Stimulated activated CD8-positive, alpha-beta memory T cell treated with anti-CD3 and anti-CD28 coated beads, Interleukin-15, amount 100 ng/mL, for 24 hours (primary cell): ENCODE measurements around the gene CRPPA.
"Not testable (repeated sequence)": the region's sequence is repeated elsewhere in the genome, so short reads cannot be mapped to it uniquely, and the experiment has no call there.

Experiments
- DNase-seq: peaks from one replicate; pipeline ENCODE4 v3.0.0-alpha.2; 2020; ENCODE audit warnings: low read depth

CRPPA gene

DNA sequence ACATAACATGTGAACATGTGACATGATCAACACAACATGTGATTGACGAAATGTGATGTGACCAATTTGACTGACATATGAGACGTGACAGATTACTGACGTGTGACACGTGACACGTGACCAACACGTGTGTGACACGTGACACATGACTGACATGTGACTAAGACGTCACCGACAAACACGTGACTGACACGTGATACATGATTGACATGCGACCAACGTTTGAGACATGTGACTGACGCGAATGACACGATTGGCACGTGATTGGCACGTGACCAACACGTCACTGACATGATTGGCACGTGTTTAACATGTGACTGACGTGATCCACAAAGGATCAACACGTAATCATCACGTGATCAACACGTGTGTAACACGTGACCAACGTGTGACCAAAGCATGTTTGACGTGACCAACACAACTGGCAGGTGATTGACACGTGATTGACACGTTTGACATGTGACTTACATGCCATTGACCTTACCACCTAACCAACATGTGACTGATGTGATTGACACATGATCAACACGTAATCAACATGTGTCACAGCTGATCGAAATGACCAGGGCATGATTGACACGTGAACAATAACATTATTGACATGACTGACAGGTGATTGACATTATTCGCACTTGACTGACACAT, 23.7 kb downstream of the CRPPA start:
- no peak for DNase-seq

DNA sequence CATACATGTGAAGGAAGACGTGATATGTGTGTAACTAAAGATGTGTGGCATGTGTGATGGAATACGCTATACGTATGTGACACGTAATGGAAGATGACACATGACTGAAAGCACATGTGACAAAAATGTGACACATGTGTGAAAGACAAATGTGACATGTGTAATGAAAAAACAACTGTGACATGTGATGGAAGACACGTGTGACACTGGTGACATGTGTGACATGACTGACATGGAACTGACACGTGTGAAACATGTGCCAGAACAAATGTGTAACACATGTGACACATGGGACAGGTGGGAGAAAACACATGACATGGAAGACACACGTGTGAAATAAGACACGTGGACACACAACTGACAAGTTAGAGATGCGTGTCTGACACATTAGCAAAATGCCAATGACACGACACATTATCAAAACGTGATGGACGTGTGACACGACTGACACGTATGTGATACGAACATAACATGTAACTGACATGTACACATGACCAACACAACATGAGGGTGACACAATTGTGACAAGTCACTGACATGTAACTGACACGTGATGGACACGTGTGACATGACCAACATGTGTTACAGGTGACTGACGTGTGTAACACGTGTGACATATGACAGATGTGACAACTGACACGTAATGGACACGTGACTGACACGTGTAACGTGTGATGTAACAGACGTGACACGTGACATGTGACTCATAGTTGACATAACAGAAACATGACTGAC, 24.4 kb downstream of the CRPPA start:
- no peak for DNase-seq

DNA sequence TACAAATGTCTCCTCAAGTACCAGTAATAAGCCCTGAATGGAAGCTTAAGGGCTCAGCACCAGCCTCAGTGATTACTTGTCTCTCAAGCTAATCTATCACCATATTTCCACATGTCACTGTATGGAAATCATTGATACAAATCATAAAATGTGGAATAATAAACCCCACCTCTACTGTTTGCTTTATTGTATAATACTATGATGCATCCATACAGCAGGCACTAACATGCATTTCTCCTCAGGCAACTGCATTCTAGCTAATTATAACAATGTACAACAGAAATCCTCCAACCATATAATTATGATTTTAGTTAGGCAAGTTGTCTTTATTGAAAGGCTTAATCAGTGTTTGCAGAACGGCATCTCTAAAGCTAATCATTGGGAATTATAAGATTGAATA, 26.2 kb downstream of the CRPPA start:
- no peak for DNase-seq

GRCh38 chr7:16393862-16394422, 27.4 kb downstream of the CRPPA start:
- DNase-seq, result no peak

DNA sequence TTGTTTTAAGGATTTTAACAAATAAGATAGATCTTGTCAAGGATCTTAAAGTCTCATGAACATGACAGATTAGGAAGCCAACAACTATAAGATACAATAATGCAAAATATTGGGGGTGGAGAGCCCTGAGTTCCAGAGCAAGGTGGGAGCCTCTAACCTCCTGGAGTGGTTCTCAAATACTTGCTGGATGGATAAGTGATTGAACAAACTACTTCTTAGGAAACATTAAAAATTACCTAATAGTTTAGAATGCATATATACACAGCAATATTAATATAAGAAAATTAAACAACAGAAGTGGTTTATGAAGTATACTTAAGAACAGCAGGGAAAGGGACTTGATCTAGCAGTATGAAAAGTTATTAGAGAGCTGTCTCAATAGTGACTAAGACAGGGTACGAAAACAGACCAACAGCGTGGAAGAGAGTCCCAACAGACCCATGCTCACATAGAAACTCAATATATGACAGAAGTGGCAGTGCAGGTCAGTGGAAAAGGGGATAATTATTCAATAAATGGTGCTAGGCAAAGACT, 28.3 kb downstream of the CRPPA start:
- no peak for DNase-seq

DNA sequence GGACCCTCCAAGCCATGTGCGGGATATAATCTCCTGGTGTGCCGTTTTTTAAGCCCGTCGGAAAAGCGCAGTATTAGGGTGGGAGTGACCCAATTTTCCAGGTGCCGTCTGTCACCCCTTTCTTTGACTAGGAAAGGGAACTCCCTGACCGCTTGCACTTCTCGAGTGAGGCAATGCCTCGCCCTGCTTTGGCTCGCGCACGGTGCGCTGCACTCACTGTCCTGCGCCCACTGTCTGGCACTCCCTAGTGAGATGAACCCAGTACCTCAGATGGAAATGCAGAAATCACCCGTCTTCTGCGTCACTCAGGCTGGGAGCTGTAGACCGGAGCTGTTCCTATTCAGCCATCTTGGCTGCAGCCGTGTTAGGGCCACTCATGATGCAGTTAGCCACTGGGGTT, 37.6 kb downstream of the CRPPA start:
- not testable (repeated sequence) for DNase-seq

DNA sequence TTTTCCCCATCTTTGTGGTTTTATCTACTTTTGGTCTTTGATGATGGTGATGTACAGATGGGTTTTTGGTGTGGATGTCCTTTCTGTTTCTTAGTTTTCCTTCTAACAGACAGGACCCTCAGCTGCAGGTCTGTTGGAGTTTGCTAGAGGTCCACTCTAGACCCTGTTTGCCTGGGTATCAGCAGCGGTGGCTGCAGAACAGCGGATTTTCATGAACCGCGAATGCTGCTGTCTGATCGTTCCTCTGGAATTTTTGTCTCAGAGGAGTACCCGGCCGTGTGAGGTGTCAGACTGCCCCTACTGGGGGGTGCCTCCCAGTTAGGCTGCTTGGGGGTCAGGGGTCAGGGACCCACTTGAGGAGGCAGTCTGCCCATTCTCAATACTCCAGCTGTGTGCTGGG, 38.2 kb downstream of the CRPPA start:
- not testable (repeated sequence) for DNase-seq
